GM12865 (cell line): Measurements from ENCODE around the gene DAPK3.
A peak's percentile ranks its signal among the peaks of the same experiment; 100 is the strongest.

Experiments used
- DNase-seq: peaks from one replicate; pipeline ENCODE4 v3.0.0; 2010; ENCODE audit warnings: low read depth
- H3K4me3 ChIP-seq: 2 replicates; pipeline ENCODE4 v1.5.1; 2011; ENCODE audit warnings: mild to moderate bottlenecking, low read depth, low read length, control low read depth
- CTCF ChIP-seq: IDR thresholded peaks from 2 replicates; pipeline ENCODE4 v1.5.1; 2011; ENCODE audit warnings: low read length, control low read depth, low read depth, inconsistent platforms; ENCODE audit not compliant: insufficient read depth; ENCODE audit errors: missing control alignments

DAPK3 gene

GRCh38 chr19:3970808-3971598 is at the start of gene DAPK3:
Gene DAPK3, minus strand, starts transcription at chr19:3971099. Its CDS starts 1,364 bp downstream, at chr19:3969735.
- no peak for TF ChIP-seq CTCF
- DNase-seq: peak; percentile 99

GRCh38 chr19:4019578-4019977 is 48.7 kb upstream of the DAPK3 start:
- no peak overlapping the region for H3K4me3 ChIP-seq
- no peak for TF ChIP-seq CTCF
- no peak for DNase-seq

More at GRCh38 chr19:3970808-3971598, at the start of gene DAPK3:
- H3K4me3 ChIP-seq: peak within 1 kb of the TSS; percentile 82

- no peak overlapping the region for H3K4me3 ChIP-seq
- TF ChIP-seq CTCF: no peak
- DNase-seq: no peak
Measured at GRCh38 chr19:4018775-4019504, 48.0 kb upstream of the DAPK3 start.

- no peak overlapping the region for H3K4me3 ChIP-seq
- TF ChIP-seq CTCF: no peak
- DNase-seq: no peak
Measured at GRCh38 chr19:4018140-4018613, 47.3 kb upstream of the DAPK3 start.

- DNase-seq: no peak
- H3K4me3 ChIP-seq: no peak overlapping the region
- TF ChIP-seq CTCF: no peak
Measured at GRCh38 chr19:4016903-4017638, 46.2 kb upstream of the DAPK3 start.

- no peak for DNase-seq
Measured at GRCh38 chr19:4016486-4016885, 45.6 kb upstream of the DAPK3 start.

More at GRCh38 chr19:4016486-4016885, 45.6 kb upstream of the DAPK3 start:
- H3K4me3 ChIP-seq: no peak overlapping the region
- TF ChIP-seq CTCF: no peak
